ENCODE data around the gene PI4K2A. TPM values are rescaled to one million over a fixed set of nuclear protein-coding genes. Genes with fewer than 3 reads are reported as not detected.

PI4K2A gene
- total and polyA plus RNA-seq, 2 donors (not counting 3 experiments of a cell fraction or from before 2014, with no cell fraction given): 20.4 to 24.6 TPM

GRCh38 chr10:97686962-97687784, 46.7 kb downstream of the PI4K2A start, which contains the start of gene AVPI1:
AVPI1 (minus strand) TSS chr10:97687241; CDS start chr10:97679905, 7,336 bp downstream.
- peak within 1 kb of the TSS; percentile 41 to 62 (median 60) for H3K4me3 ChIP-seq (replicated peaks in 1 of 3; ENCODE audit: insufficient read depth in 1 of 3, low read depth in 1 of 3, low read length in 3 of 3)
- FAIRE-seq: peak; percentile 90
- no peaks in the 10 kb centered on the region for H3K9me3 ChIP-seq (replicated peaks; ENCODE audit: control insufficient read depth, insufficient read depth, low read length)
- ChIA-PET CTCF (interaction anchor here (0.9 to 5.8 kb wide), 12 partner anchors 9 to 50 kb away, joined by 3 to 49 read pairs (median 8); partner anchors contain the start of genes MARVELD1 and ZFYVE27), POLR2A (interaction anchor here (0.6 to 1.7 kb wide), 7 partner anchors 10 to 40 kb away, joined by 3 to 6 read pairs (median 4); no protein-coding TSS in a partner anchor)
- DNase-seq (ENCODE audit: low read depth, low spot score): peak; percentile 98
- TF ChIP-seq CTCF (IDR thresholded peaks at IDR 0.05; ENCODE audit: extremely low read depth in 1 of 2, insufficient read depth in 1 of 2, low read depth in 1 of 2, low read length in 2 of 2) (no peak), MYC (IDR thresholded peaks at IDR 0.05; ENCODE audit: low read depth, low read length) (peak; percentile 47), EZH2 (IDR thresholded peaks at IDR 0.05; ENCODE audit: borderline replicate concordance, low read depth, low read length, severe bottlenecking) (no peak), JUN (IDR thresholded peaks at IDR 0.05; ENCODE audit: borderline replicate concordance, insufficient read depth, insufficient read length, low read depth) (no peak), POLR2A (IDR thresholded peaks at IDR 0.05; ENCODE audit: low read depth, low read length) (peak; percentile 68), MAX (IDR thresholded peaks at IDR 0.05; ENCODE audit: insufficient read depth, insufficient read length) (peak; percentile 93), GATA2 (IDR thresholded peaks at IDR 0.05; ENCODE audit: insufficient read depth, insufficient read length, low read depth, low read length) (no peak), POLR2AphosphoS5 (IDR thresholded peaks at IDR 0.05; ENCODE audit: insufficient read depth, low read depth, low read length) (peak; percentile 83), FOS (IDR thresholded peaks at IDR 0.05; ENCODE audit: borderline replicate concordance, insufficient read depth, low read length) (no peak)
- intact Hi-C loops (cut with micrococcal nuclease): loop anchor here (1.0 to 2.0 kb wide), 6 partner anchors 26 to 189 kb away; partner anchors contain the start of genes MARVELD1, MMS19, PI4K2A and UBTD1
- H3K79me2 ChIP-seq (ENCODE audit: control insufficient read depth, insufficient read depth, low read length): no peaks in the 10 kb centered on the region
- no peaks in the 10 kb centered on the region for H3K9me1 ChIP-seq (replicated peaks; ENCODE audit: control insufficient read depth, extremely low read depth, insufficient read depth, low read length)
- no TSS peak for BruUV-seq (replicated peaks)
- H3K4me1 ChIP-seq (ENCODE audit: control insufficient read depth, extremely low read depth, insufficient read depth, low read length): peaks cover 16% of the 10 kb centered on the region
- H4K20me1 ChIP-seq (replicated peaks; ENCODE audit: control insufficient read depth, extremely low read depth, insufficient read depth, low read length): no peaks in the 10 kb centered on the region
- H2AFZ ChIP-seq (ENCODE audit: low read depth, low read length): peak within 1 kb of the TSS; percentile 99
- dilution Hi-C loops (cut with MboI; ENCODE audit: extremely low pct_ligation_motif_present, low sequenced_read_pairs): no loop called here
- H3K27me3 ChIP-seq (ENCODE audit: control insufficient read depth in 2 of 2, insufficient read depth in 2 of 2, low read length in 2 of 2): no peaks in the 10 kb centered on the region
- H3K4me2 ChIP-seq (ENCODE audit: insufficient read depth, low read length): peak within 1 kb of the TSS; percentile 88
- peak within 1 kb of the TSS; percentile 42 for H3K27ac ChIP-seq (ENCODE audit: insufficient read depth, low read depth, low read length)
- peak within 1 kb of the TSS; percentile 81 for H3K9ac ChIP-seq (replicated peaks; ENCODE audit: extremely low read depth, insufficient read depth, low read length)
- no peaks in the 10 kb centered on the region for H3K36me3 ChIP-seq (ENCODE audit: control insufficient read depth in 2 of 2, extremely low read depth in 1 of 2, insufficient read depth in 2 of 2, low read length in 2 of 2)

Data from endothelial cell of umbilical vein (primary cell).